Kidney (tissue), 14 donors: ENCODE results near the gene TAPT1. TPM values are rescaled to one million over a fixed set of nuclear protein-coding genes. Genes with fewer than 3 reads are reported as not detected.
"Not testable (repeated sequence)": the region's sequence is repeated elsewhere in the genome, so short reads cannot be mapped to it uniquely, and the experiment has no call there.

Experiments used
- DNase-seq, 5 donors: peaks; one replicate each; pipeline ENCODE4 v3.0.0-alpha.2; 2013 to 2020
- FAIRE-seq: peaks from 2 replicates; lab custom pipeline; 2012; peaks lifted over from hg19 to GRCh38; lab: Jason Lieb, UNC
- H3K27ac ChIP-seq, 2 donors: one replicate each; pipeline ENCODE4 v1.7.0; 2013; ENCODE audit warnings: low read depth in 2 of 2, low read length in 2 of 2, inconsistent platforms in 1 of 2
- H3K27me3 ChIP-seq: one replicate; pipeline ENCODE4 v1.7.1; 2013; ENCODE audit warnings: low read length, inconsistent platforms; ENCODE audit not compliant: control insufficient read depth, insufficient read depth
- H3K36me3 ChIP-seq, 3 donors: one replicate each; pipeline versions ENCODE4 v1.7.0 to v1.7.1; 2013; ENCODE audit warnings: low read length in 3 of 3, control low read depth in 1 of 3, inconsistent platforms in 1 of 3; ENCODE audit not compliant: insufficient read depth in 3 of 3, control insufficient read depth in 2 of 3
- H3K4me1 ChIP-seq, 3 donors: one replicate each; pipeline versions ENCODE4 v1.7.0 to v1.7.1; 2013; ENCODE audit warnings: low read length in 3 of 3, inconsistent platforms in 1 of 3, low read depth in 1 of 3; ENCODE audit not compliant: control insufficient read depth in 2 of 3, insufficient read depth in 2 of 3
- H3K4me3 ChIP-seq, 3 donors: one replicate each; pipeline versions ENCODE4 v1.7.0 to v1.8.1; 2013; ENCODE audit warnings: low read length in 3 of 3, control low read depth in 1 of 3, inconsistent platforms in 1 of 3
- H3K9ac ChIP-seq, 3 donors: one replicate each; pipeline versions ENCODE4 v1.7.0 to v1.7.1; 2013; ENCODE audit warnings: low read length in 3 of 3, control low read depth in 1 of 3, inconsistent platforms in 1 of 3
- H3K9me3 ChIP-seq, 3 donors: one replicate each; pipeline versions ENCODE4 v1.7.0 to v1.7.1; 2013; ENCODE audit warnings: low read length in 3 of 3, control low read depth in 1 of 3, inconsistent platforms in 1 of 3; ENCODE audit not compliant: control insufficient read depth in 2 of 3, insufficient read depth in 1 of 3
- intact Hi-C: fragments of 100-400 bp; cut with DNase I; formaldehyde crosslinking; loops from one replicate; pipeline ENCODE4 v1.11.1; 2022
- polyA plus RNA-seq: library from polyadenylated mRNA; stranded (reverse); fragments of 350-450 nt; fragmentation: Illumina TruSeq; extraction: RNeasy Lipid Tissue Mini Kit (QIAGEN cat#74804); gene quantifications from one replicate; pipeline ENCODE4 v1.2.3, GENCODE V29; 2014; ENCODE audit warnings: low read depth, low replicate concordance; ENCODE audit not compliant: insufficient read depth
- total RNA-seq: library from RNA; stranded (reverse); fragmentation: NEBNext Ultra II Directional; extraction: Animal tissue kit (Norgen Biotek cat#: 25700); gene quantifications from one replicate; pipeline ENCODE4 v1.2.1, GENCODE V29; 2021
- TF ChIP-seq, protein P1 (sequence below): IDR thresholded peaks from 3 replicates; pipeline ENCODE4 v1.5.1; 2012; ENCODE audit warnings: mild to moderate bottlenecking, moderate library complexity, borderline replicate concordance; ENCODE audit not compliant: insufficient read depth; ENCODE audit errors: extremely low read depth
- donor health status: control.
- donor health status: control.
- donor health status: control.
- donor health status: control.
- donor health status: control.
- donor health status: DM: yes; HTN: yes; CAD: no.
- donor health status: Normal renal cell carcinoma (clear cell type).

Gene TAPT1
- total and polyA plus RNA-seq, 2 donors from 2014 or later = 20.8 to 36.8 TPM

- no peak overlapping the region for H3K9ac ChIP-seq
- no peaks in the 10 kb centered on the region for H3K27me3 ChIP-seq
- DNase-seq (no peak), FAIRE-seq (no peak)
- no peaks in the 10 kb centered on the region for H3K9me3 ChIP-seq
- no peak overlapping the region for H3K4me3 ChIP-seq
- H3K4me1 ChIP-seq = peaks cover 0 to 3% (median 0%) of the 10 kb centered on the region in 3 donors
- H3K36me3 ChIP-seq = no peaks in the 10 kb centered on the region
- TF ChIP-seq, protein P1, sequence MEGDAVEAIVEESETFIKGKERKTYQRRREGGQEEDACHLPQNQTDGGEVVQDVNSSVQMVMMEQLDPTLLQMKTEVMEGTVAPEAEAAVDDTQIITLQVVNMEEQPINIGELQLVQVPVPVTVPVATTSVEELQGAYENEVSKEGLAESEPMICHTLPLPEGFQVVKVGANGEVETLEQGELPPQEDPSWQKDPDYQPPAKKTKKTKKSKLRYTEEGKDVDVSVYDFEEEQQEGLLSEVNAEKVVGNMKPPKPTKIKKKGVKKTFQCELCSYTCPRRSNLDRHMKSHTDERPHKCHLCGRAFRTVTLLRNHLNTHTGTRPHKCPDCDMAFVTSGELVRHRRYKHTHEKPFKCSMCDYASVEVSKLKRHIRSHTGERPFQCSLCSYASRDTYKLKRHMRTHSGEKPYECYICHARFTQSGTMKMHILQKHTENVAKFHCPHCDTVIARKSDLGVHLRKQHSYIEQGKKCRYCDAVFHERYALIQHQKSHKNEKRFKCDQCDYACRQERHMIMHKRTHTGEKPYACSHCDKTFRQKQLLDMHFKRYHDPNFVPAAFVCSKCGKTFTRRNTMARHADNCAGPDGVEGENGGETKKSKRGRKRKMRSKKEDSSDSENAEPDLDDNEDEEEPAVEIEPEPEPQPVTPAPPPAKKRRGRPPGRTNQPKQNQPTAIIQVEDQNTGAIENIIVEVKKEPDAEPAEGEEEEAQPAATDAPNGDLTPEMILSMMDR = no peak
- intact Hi-C loops = no loop called here
- no peak overlapping the region for H3K27ac ChIP-seq
Observed at GRCh38 chr4:16270454-16271328, 44.4 kb upstream of the TAPT1 start.

DNA sequence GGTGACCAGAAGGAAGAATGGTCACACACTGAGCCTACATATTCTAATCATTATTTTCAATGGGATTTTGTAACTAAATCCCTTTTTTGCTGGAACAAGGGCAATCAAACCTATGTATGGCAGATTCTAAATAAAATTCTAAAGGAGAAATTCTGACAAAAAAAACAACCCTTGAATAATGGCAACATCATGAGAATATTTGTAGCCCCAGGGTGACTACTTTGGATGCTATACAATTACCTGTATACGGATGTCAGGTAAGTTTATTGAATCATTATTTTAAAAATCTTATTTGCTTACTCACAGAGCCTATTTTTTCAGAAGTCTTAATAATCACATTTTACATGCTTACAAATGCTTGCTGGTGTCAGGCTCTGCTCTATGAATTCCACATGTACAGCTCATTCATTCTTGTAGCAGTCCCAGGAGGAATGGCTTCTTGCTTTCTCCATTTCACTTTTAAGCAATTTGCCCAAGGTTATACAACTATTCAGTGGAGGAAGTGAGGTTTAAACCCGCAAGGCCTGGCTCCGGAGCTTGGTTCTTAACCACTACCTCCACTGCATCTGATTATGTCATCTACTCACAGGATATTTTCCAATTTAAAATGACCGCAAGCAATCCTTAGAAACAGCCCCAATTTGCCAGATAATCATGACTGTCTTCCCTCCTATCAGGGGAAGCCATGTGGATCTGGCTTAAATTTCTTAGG lies 43.6 kb upstream of the TAPT1 start:
- H3K9me3 ChIP-seq, H3K4me1 ChIP-seq, H3K4me3 ChIP-seq, FAIRE-seq, DNase-seq, H3K27me3 ChIP-seq, H3K27ac ChIP-seq, H3K9ac ChIP-seq, H3K36me3 ChIP-seq: not testable (repeated sequence)
- intact Hi-C loops = loop anchor here (5.0 kb wide), 1 partner anchor 243 kb away; no protein-coding TSS in a partner anchor

DNA sequence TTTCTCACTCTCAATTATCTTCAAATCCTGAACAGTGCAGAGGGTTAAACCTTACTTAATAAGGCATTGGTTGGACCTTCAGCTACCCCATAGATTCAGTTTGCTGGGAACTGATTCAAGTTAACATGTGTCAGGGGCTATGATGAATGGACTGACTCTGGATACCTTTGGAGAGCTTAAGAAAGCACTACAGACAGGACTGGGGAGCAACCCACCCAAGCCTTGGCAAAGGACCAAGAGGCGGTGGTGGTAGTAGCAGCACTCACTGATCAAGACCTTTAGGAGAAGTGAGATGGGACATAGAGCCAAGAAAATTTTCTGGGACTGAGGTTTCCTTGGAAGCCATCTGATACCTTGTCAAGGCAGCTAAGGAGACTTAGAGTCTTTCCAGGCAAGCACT lies 43.0 kb upstream of the TAPT1 start:
- intact Hi-C loops = loop anchor here (5.0 kb wide), 1 partner anchor 242 kb away; no protein-coding TSS in a partner anchor
- H3K27me3 ChIP-seq = no peaks in the 10 kb centered on the region
- no peak overlapping the region for H3K4me3 ChIP-seq
- TF ChIP-seq, protein P1 = no peak
- no peak overlapping the region for H3K27ac ChIP-seq
- FAIRE-seq (no peak), DNase-seq (no peak)
- H3K36me3 ChIP-seq = no peaks in the 10 kb centered on the region
- no peaks in the 10 kb centered on the region for H3K9me3 ChIP-seq
- H3K4me1 ChIP-seq = peaks cover 0 to 3% (median 0%) of the 10 kb centered on the region in 3 donors
- no peak overlapping the region for H3K9ac ChIP-seq

DNA sequence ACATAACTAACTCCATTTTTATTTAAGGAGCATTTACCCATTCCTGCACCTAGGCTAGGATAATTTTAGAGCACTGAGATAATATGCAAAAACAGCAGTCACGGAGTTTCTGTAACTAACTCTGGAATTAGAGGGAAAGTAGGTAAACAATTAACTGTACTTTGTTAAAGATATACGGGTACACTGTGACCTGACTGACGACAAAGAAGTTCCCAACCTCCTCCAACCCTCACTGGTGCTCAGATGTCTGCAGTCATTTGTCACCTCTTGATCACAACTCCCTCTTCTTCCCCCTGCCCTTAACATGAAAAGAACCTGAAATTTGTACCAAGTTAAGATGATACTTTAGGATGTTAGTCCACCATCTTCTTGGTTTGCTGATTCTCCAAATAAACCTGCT lies 42.0 kb upstream of the TAPT1 start:
- intact Hi-C loops = loop anchor here (5.0 kb wide), 1 partner anchor 241 kb away; no protein-coding TSS in a partner anchor
- DNase-seq = no peak

More for the DNA sequence above, 42.0 kb upstream of the TAPT1 start:
- H3K27me3 ChIP-seq = no peaks in the 10 kb centered on the region
- H3K4me3 ChIP-seq = no peak overlapping the region
- H3K9me3 ChIP-seq = no peaks in the 10 kb centered on the region
- no peaks in the 10 kb centered on the region for H3K36me3 ChIP-seq
- H3K27ac ChIP-seq = no peak overlapping the region
- peaks cover 0 to 3% (median 0%) of the 10 kb centered on the region in 3 donors for H3K4me1 ChIP-seq
- FAIRE-seq = no peak
- H3K9ac ChIP-seq = no peak overlapping the region
- TF ChIP-seq, protein P1 = no peak
